HepG2 (cell line): ENCODE measurements around the gene NPAS2. TPM values are rescaled to one million over a fixed set of nuclear protein-coding genes. Genes with fewer than 3 reads are reported as not detected.

Experiments used
- AHR ChIP-seq: IDR thresholded peaks from 2 replicates; pipeline ENCODE4 v1.6.1; 2018; ENCODE audit warnings: missing genetic modification reagents, missing compliant biosample characterization
- ATF7-NPFF ChIP-seq: sonication (generic); formaldehyde crosslinking; IDR thresholded peaks from 2 replicates; pipeline ENCODE4 v1.8.1; 2023; ENCODE audit warnings: mild to moderate bottlenecking, low read depth, missing genetic modification reagents, moderate library complexity
- CBX1 ChIP-seq: IDR thresholded peaks from one replicate; pipeline ENCODE4 v1.6.1; 2016; ENCODE audit warnings: antibody characterized with exemption, low read depth
- E2F2 ChIP-seq: sonication (generic); formaldehyde crosslinking; IDR thresholded peaks from 2 replicates; pipeline ENCODE4 v1.4.0; 2020; ENCODE audit warnings: missing genetic modification reagents, borderline replicate concordance
- GABPB1 ChIP-seq: IDR thresholded peaks from 2 replicates; pipeline ENCODE4 v1.6.1; 2016; ENCODE audit warnings: mild to moderate bottlenecking, missing genetic modification reagents, moderate library complexity, missing compliant biosample characterization
- NCOA2 ChIP-seq: sonication (generic); formaldehyde crosslinking; IDR thresholded peaks from 2 replicates; pipeline ENCODE4 v1.8.0; 2022; ENCODE audit warnings: inconsistent platforms
- NR2F2 ChIP-seq: IDR thresholded peaks from 2 replicates; pipeline ENCODE4 v1.6.1; 2012; ENCODE audit warnings: low read depth, inconsistent platforms, borderline replicate concordance
- PRDM4 ChIP-seq: sonication (generic); formaldehyde crosslinking; IDR thresholded peaks from 2 replicates; pipeline ENCODE4 v1.9.0; 2021; ENCODE audit warnings: missing genetic modification reagents, borderline replicate concordance
- SP1 ChIP-seq, 2 experiments: fragments of 450-650 bp in 1 of 2; sonication (generic) in 1 of 2; formaldehyde crosslinking in 1 of 2; IDR thresholded peaks; 2 replicates each; pipeline versions ENCODE4 v1.4.0 to v1.6.1; 2016 to 2020; ENCODE audit warnings: missing genetic modification reagents in 1 of 2
- TCF7L2 ChIP-seq: IDR thresholded peaks from 2 replicates; pipeline ENCODE4 v1.6.1; 2011; ENCODE audit warnings: mild to moderate bottlenecking, low read depth, low read length, moderate library complexity
- TP53 ChIP-seq: sonication (generic); formaldehyde crosslinking; conservative IDR thresholded peaks from 2 replicates; pipeline ENCODE4 v1.4.0; 2020; ENCODE audit warnings: missing genetic modification reagents
- ZNF362 ChIP-seq: sonication (generic); formaldehyde crosslinking; IDR thresholded peaks from 2 replicates; pipeline ENCODE4 v1.4.0; 2020; ENCODE audit warnings: missing genetic modification reagents, mild to moderate bottlenecking, borderline replicate concordance
- ZNF547 ChIP-seq: sonication (generic); formaldehyde crosslinking; IDR thresholded peaks from 2 replicates; pipeline ENCODE4 v1.5.1; 2020; ENCODE audit warnings: mild to moderate bottlenecking, missing genetic modification reagents
- ZNF773 ChIP-seq: sonication (generic); formaldehyde crosslinking; IDR thresholded peaks from 2 replicates; pipeline ENCODE4 v1.4.0; 2020; ENCODE audit warnings: missing genetic modification reagents, borderline replicate concordance
- ZNF781 ChIP-seq: sonication (generic); formaldehyde crosslinking; IDR thresholded peaks from 2 replicates; pipeline ENCODE4 v1.5.1; 2020; ENCODE audit warnings: borderline replicate concordance, mild to moderate bottlenecking, missing genetic modification reagents; ENCODE audit errors: not compliant biosample characterization
- ZNF788 ChIP-seq: sonication (generic); formaldehyde crosslinking; IDR thresholded peaks from 2 replicates; pipeline ENCODE4 v1.5.0; 2020; ENCODE audit warnings: mild to moderate bottlenecking, missing genetic modification reagents, borderline replicate concordance
- ZNF816 ChIP-seq: sonication (generic); formaldehyde crosslinking; IDR thresholded peaks from 2 replicates; pipeline ENCODE4 v1.8.0; 2022; ENCODE audit warnings: missing genetic modification reagents, mild to moderate bottlenecking, borderline replicate concordance
- polyA plus RNA-seq, 8 experiments: library from polyadenylated mRNA; depleted of rRNA in 3 of 8; stranded (reverse) in 7 of 8; unstranded in 1 of 8; fragments of >200 nt; fragmentation: Illumina TruSeq in 4 of 8; extraction: Trizol in 4 of 8; gene quantifications; 2 replicates each; pipeline versions ENCODE4 v1.2.1 to v1.2.3, GENCODE V29; 2011 to 2016; ENCODE audit warnings: low read depth in 4 of 8, missing spikeins in 1 of 8, mixed read lengths in 1 of 8; ENCODE audit not compliant: insufficient read depth in 1 of 8
- total RNA-seq, 5 experiments: library from RNA; depleted of rRNA; stranded (reverse); fragments of >200 nt; fragmentation: Illumina TruSeq; extraction: Trizol; gene quantifications; 2 replicates each; pipeline ENCODE4 v1.2.3, GENCODE V29; 2016; ENCODE audit warnings: low read depth in 1 of 5
- TF ChIP-seq, protein P1 (sequence below): sonication (generic); IDR thresholded peaks from 2 replicates; pipeline ENCODE4 v1.6.1; 2016; ENCODE audit warnings: low read depth, borderline replicate concordance
- TF ChIP-seq, protein P2 (sequence below): sonication (generic); formaldehyde crosslinking; IDR thresholded peaks from 2 replicates; pipeline ENCODE4 v1.5.0; 2020; ENCODE audit warnings: mild to moderate bottlenecking, missing genetic modification reagents, borderline replicate concordance
- TF ChIP-seq, protein P3 (sequence below): sonication (generic); formaldehyde crosslinking; IDR thresholded peaks from 2 replicates; pipeline ENCODE4 v1.4.0; 2020; ENCODE audit warnings: missing genetic modification reagents

Gene NPAS2
- total and polyA plus RNA-seq, 2 of the 13 experiments (the other 11 are each of a cell fraction or from before 2014, with no cell fraction given), result 14.8 to 37.5 TPM

GRCh38 chr2:100818003-100818605 lies 1.8 kb upstream of the NPAS2 start (continued):
- TF ChIP-seq, protein P1, sequence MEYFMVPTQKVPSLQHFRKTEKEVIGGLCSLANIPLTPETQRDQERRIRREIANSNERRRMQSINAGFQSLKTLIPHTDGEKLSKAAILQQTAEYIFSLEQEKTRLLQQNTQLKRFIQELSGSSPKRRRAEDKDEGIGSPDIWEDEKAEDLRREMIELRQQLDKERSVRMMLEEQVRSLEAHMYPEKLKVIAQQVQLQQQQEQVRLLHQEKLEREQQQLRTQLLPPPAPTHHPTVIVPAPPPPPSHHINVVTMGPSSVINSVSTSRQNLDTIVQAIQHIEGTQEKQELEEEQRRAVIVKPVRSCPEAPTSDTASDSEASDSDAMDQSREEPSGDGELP, result no peak
- TF ChIP-seq CBX1 (peak; percentile 53), ZNF547 (no peak), ZNF781 (CRISPR knock-in tag) (peak; percentile 34), TCF7L2 (no peak), NR2F2 (no peak), GABPB1 (CRISPR knock-in tag) (no peak), ZNF773 (CRISPR knock-in tag) (no peak), ATF7-NPFF (CRISPR knock-in tag) (no peak), ZNF816 (CRISPR knock-in tag) (no peak), AHR (CRISPR knock-in tag) (no peak; the same call in 1 of the 2 replicates), SP1 (IDR thresholded peaks at IDR 0.05) (no peak), SP1 (CRISPR knock-in tag; IDR thresholded peaks at IDR 0.05) (no peak), PRDM4 (CRISPR knock-in tag) (no peak), ZNF362 (CRISPR knock-in tag) (no peak), TP53 (CRISPR knock-in tag) (no peak), NCOA2 (CRISPR knock-in tag) (no peak), E2F2 (CRISPR knock-in tag) (no peak), ZNF788 (CRISPR knock-in tag) (no peak)
- TF ChIP-seq, protein P2, sequence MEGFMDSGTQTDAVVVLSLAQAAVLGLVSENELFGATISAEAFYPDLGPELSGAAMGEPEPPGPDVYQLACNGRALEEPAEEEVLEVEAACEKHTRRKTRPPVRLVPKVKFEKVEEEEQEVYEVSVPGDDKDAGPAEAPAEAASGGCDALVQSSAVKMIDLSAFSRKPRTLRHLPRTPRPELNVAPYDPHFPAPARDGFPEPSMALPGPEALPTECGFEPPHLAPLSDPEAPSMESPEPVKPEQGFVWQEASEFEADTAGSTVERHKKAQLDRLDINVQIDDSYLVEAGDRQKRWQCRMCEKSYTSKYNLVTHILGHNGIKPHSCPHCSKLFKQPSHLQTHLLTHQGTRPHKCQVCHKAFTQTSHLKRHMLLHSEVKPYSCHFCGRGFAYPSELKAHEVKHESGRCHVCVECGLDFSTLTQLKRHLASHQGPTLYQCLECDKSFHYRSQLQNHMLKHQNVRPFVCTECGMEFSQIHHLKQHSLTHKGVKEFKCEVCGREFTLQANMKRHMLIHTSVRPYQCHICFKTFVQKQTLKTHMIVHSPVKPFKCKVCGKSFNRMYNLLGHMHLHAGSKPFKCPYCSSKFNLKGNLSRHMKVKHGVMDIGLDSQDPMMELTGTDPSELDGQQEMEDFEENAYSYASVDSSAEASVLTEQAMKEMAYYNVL, result no peak
- TF ChIP-seq, protein P3, sequence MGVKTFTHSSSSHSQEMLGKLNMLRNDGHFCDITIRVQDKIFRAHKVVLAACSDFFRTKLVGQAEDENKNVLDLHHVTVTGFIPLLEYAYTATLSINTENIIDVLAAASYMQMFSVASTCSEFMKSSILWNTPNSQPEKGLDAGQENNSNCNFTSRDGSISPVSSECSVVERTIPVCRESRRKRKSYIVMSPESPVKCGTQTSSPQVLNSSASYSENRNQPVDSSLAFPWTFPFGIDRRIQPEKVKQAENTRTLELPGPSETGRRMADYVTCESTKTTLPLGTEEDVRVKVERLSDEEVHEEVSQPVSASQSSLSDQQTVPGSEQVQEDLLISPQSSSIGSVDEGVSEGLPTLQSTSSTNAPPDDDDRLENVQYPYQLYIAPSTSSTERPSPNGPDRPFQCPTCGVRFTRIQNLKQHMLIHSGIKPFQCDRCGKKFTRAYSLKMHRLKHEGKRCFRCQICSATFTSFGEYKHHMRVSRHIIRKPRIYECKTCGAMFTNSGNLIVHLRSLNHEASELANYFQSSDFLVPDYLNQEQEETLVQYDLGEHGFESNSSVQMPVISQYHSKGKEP (CRISPR knock-in tag), result no peak
